ENCODE measurements around the gene KDF1. TPM values are rescaled to one million over a fixed set of nuclear protein-coding genes. Genes with fewer than 3 reads are reported as not detected.

Gene KDF1
- total RNA-seq, 1 experiment from 2014 or later = not detected

Other genes starting within 250 kb of the KDF1 start
- gene PIGV, start 172.5 kb downstream of the KDF1 start, total RNA-seq (2014; rRNA removed; shearing (Covaris generic)) = 4.0 and 9.1 TPM in 2 replicates
- 19.6 and 43.5 TPM in 2 replicates for gene ZDHHC18, start 133.8 kb downstream of the KDF1 start, total RNA-seq (2014; rRNA removed; shearing (Covaris generic))
- gene SFN, start 97.3 kb downstream of the KDF1 start, total RNA-seq (2014; rRNA removed; shearing (Covaris generic)) = 58.6 and 67.7 TPM in 2 replicates
- gene GPN2, start 70.2 kb downstream of the KDF1 start, total RNA-seq (2014; rRNA removed; shearing (Covaris generic)) = 20.0 and 26.9 TPM in 2 replicates
- gene GPATCH3, start 60.0 kb downstream of the KDF1 start, total RNA-seq (2014; rRNA removed; shearing (Covaris generic)) = 13.1 and 22.0 TPM in 2 replicates
- gene NR0B2, start 46.5 kb downstream of the KDF1 start, total RNA-seq (2014; rRNA removed; shearing (Covaris generic)) = not detected in 2 replicates
- gene NUDC, start 38.7 kb downstream of the KDF1 start, total RNA-seq (2014; rRNA removed; shearing (Covaris generic)) = 35.4 and 47.6 TPM in 2 replicates
- gene TRNP1, start 33.2 kb upstream of the KDF1 start, total RNA-seq (2014; rRNA removed; shearing (Covaris generic)) = 18.3 and 28.3 TPM in 2 replicates
- gene TENT5B, start 52.4 kb upstream of the KDF1 start, total RNA-seq (2014; rRNA removed; shearing (Covaris generic)) = 19.3 and 32.4 TPM in 2 replicates
- gene SLC9A1, start 194.7 kb upstream of the KDF1 start, total RNA-seq (2014; rRNA removed; shearing (Covaris generic)) = 1.4 and 4.2 TPM in 2 replicates

Measured in G401 (cell line).